ENCODE measurements around the gene DYNC2I2. TPM values are rescaled to one million over a fixed set of nuclear protein-coding genes. Genes with fewer than 3 reads are reported as not detected.

The DYNC2I2 gene
- total RNA-seq, 3 donors from 2014 or later (not counting 1 experiment from before 2014, with no cell fraction given) = 5.2 to 6.3 (median 5.5) TPM

DNA sequence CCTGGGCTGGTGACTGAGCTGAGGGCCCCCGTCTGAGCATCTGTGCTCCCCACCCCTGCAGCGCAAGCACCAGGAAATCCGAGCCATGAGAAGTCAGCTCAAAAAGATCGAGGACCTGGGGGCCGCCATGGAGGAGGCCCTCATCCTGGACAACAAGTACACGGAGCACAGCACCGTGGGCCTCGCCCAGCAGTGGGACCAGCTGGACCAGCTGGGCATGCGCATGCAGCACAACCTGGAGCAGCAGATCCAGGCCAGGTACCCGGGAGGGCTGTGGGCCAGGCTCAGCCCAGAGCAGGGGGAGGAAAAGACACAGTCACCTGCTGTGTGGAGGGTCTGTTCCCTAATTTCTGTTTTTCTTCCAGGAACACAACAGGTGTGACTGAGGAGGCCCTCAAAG is 24.6 kb downstream of the DYNC2I2 start:
- no peaks in the 10 kb centered on the region for H3K4me1 Mint-ChIP-seq

DNA sequence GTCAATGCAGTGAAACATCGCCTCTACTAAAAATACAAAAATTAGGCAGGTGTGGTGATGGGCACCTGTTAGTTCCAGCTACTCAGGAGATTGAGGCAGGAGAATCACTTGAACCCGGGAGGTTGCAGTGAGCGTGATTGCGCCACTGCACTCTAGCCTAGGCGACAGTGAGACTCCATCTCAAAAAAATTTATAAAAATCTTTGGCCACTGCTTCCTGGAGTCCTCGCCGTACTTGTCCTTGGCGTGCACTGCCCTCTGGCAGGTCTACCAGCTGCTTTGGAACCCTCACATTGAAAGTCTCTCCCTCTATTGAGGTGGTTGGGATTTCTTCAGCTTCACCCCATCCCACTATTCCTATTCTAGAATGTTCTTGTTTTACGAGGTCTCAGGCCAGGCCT is 25.0 kb downstream of the DYNC2I2 start:
- Histone ChIP-seq H3K4me3 (ENCODE audit: low read length) (no peak overlapping the region), H3K36me3 (ENCODE audit: control insufficient read depth, insufficient read depth, low read length) (peaks cover 68% of the 10 kb centered on the region), H3K27ac (ENCODE audit: low read length) (no peak overlapping the region), H3K27me3 (ENCODE audit: control insufficient read depth, insufficient read depth, low read length) (no peaks in the 10 kb centered on the region), H3K9me3 (ENCODE audit: control insufficient read depth, insufficient read depth, low read length) (no peaks in the 10 kb centered on the region), H3K4me1 (ENCODE audit: control insufficient read depth, insufficient read depth, low read length) (no peaks in the 10 kb centered on the region)
- H3K4me3 Mint-ChIP-seq = no peak overlapping the region
- TF ChIP-seq, protein P1, sequence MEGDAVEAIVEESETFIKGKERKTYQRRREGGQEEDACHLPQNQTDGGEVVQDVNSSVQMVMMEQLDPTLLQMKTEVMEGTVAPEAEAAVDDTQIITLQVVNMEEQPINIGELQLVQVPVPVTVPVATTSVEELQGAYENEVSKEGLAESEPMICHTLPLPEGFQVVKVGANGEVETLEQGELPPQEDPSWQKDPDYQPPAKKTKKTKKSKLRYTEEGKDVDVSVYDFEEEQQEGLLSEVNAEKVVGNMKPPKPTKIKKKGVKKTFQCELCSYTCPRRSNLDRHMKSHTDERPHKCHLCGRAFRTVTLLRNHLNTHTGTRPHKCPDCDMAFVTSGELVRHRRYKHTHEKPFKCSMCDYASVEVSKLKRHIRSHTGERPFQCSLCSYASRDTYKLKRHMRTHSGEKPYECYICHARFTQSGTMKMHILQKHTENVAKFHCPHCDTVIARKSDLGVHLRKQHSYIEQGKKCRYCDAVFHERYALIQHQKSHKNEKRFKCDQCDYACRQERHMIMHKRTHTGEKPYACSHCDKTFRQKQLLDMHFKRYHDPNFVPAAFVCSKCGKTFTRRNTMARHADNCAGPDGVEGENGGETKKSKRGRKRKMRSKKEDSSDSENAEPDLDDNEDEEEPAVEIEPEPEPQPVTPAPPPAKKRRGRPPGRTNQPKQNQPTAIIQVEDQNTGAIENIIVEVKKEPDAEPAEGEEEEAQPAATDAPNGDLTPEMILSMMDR (IDR thresholded peaks at IDR 0.05) = no peak
- intact Hi-C loops (cut with micrococcal nuclease) = no loop called here
- H3K27ac Mint-ChIP-seq = no peak overlapping the region
- 98% methylated on average over 9 of the region's 9 CpGs for WGBS (ENCODE audit: insufficient coverage)
- no peaks in the 10 kb centered on the region for H3K4me1 Mint-ChIP-seq
- no peaks in the 10 kb centered on the region for H3K27me3 Mint-ChIP-seq (ENCODE audit: low read depth in 2 of 2)
- DNase-seq (no peak), ATAC-seq (no peak)
- no peaks in the 10 kb centered on the region for H3K9me3 Mint-ChIP-seq
- no peaks in the 10 kb centered on the region for H3K36me3 Mint-ChIP-seq

More for the DNA sequence above, 24.6 kb downstream of the DYNC2I2 start:
- DNase-seq (no peak), ATAC-seq (no peak)
- H3K36me3 ChIP-seq (ENCODE audit: control insufficient read depth, insufficient read depth, low read length) = peaks cover 64% of the 10 kb centered on the region
- H3K9me3 ChIP-seq (ENCODE audit: control insufficient read depth, insufficient read depth, low read length) = no peaks in the 10 kb centered on the region
- no peak overlapping the region for H3K4me3 ChIP-seq (ENCODE audit: low read length)
- Mint-ChIP-seq H3K27me3 (ENCODE audit: low read depth in 2 of 2) (no peaks in the 10 kb centered on the region), H3K4me3 (no peak overlapping the region), H3K9me3 (no peaks in the 10 kb centered on the region), H3K27ac (no peak overlapping the region), H3K36me3 (no peaks in the 10 kb centered on the region)
- no peaks in the 10 kb centered on the region for H3K4me1 ChIP-seq (ENCODE audit: control insufficient read depth, insufficient read depth, low read length)
- H3K27ac ChIP-seq (ENCODE audit: low read length) = no peak overlapping the region
- WGBS (ENCODE audit: insufficient coverage) = 95% methylated on average over 10 of the region's 10 CpGs
- no peaks in the 10 kb centered on the region for H3K27me3 ChIP-seq (ENCODE audit: control insufficient read depth, insufficient read depth, low read length)
- intact Hi-C loops (cut with micrococcal nuclease) = no loop called here
- TF ChIP-seq, protein P1 (IDR thresholded peaks at IDR 0.05) = no peak

DNA sequence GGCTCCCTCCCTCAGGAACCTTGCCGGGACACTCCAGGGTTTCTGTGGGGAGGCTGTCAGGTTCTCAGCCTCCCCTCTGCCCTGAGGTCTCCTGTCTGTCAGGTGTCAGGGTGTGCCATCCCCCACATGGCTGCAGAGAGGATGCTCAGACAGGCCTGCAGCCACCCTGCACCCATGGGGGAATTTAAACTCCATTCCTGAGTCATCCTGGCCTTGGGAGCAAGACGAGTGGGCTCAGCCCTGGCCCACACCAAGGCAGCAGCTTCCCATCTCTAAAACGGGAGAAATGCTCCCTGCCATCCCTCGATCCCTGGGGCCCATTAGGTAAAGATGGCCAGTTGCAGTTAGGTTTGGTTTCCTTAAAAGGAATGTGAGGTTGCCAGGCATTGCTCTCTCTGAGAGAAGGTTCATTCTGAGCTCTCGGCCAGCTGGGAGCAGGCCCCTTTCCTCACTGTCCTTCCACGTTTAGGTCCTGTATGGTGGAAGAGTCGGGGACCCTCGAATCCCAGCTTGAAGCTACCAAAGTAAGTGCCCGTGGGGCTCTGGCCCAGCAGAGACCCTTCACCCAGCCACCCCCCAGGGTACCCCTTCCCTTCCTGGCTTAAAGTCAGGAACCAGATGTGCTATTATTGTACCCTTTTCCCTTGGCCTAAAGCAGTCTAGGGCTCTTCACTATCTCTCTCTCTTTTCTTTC is 26.6 kb downstream of the DYNC2I2 start:
- no peaks in the 10 kb centered on the region for H3K36me3 Mint-ChIP-seq
- Histone ChIP-seq H3K27ac (ENCODE audit: low read length) (no peak overlapping the region), H3K4me3 (ENCODE audit: low read length) (no peak overlapping the region), H3K9me3 (ENCODE audit: control insufficient read depth, insufficient read depth, low read length) (no peaks in the 10 kb centered on the region), H3K4me1 (ENCODE audit: control insufficient read depth, insufficient read depth, low read length) (no peaks in the 10 kb centered on the region), H3K27me3 (ENCODE audit: control insufficient read depth, insufficient read depth, low read length) (no peaks in the 10 kb centered on the region), H3K36me3 (ENCODE audit: control insufficient read depth, insufficient read depth, low read length) (peaks cover 84% of the 10 kb centered on the region)
- 83% methylated on average over 9 of the region's 9 CpGs for WGBS (ENCODE audit: insufficient coverage)
- H3K4me3 Mint-ChIP-seq = no peak overlapping the region
- H3K27ac Mint-ChIP-seq = peak overlapping the region; percentile 34 to 65
- TF ChIP-seq, protein P1 (IDR thresholded peaks at IDR 0.05) = no peak
- ATAC-seq (no peak), DNase-seq (no peak)
- H3K9me3 Mint-ChIP-seq = no peaks in the 10 kb centered on the region
- no peaks in the 10 kb centered on the region for H3K4me1 Mint-ChIP-seq
- intact Hi-C loops (cut with micrococcal nuclease) = no loop called here
- no peaks in the 10 kb centered on the region for H3K27me3 Mint-ChIP-seq (ENCODE audit: low read depth in 2 of 2)

DNA sequence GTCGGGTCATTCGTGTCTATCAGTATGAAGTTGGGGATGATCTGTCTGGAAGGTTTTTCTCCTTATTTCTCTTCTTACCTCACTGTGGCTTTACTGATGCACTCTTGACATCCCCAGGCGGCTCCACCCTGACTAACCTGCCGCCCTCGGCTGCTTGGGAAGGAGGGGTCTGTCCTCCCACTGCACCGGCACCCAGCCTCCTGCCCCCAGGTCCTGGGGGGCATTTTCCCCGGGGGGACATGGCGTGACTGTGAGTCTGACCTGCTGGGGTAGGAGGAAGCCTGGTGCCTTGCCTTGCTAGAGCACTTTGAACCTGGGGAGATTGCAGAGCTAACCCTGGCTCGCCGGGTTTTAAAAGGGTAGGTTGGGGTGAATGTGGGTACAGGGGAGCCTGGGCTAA is 27.5 kb downstream of the DYNC2I2 start:
- Histone ChIP-seq H3K36me3 (ENCODE audit: control insufficient read depth, insufficient read depth, low read length) (peaks cover 93% of the 10 kb centered on the region), H3K27me3 (ENCODE audit: control insufficient read depth, insufficient read depth, low read length) (no peaks in the 10 kb centered on the region), H3K4me1 (ENCODE audit: control insufficient read depth, insufficient read depth, low read length) (no peaks in the 10 kb centered on the region), H3K4me3 (ENCODE audit: low read length) (no peak overlapping the region), H3K9me3 (ENCODE audit: control insufficient read depth, insufficient read depth, low read length) (no peaks in the 10 kb centered on the region), H3K27ac (ENCODE audit: low read length) (no peak overlapping the region)
- TF ChIP-seq, protein P1 (IDR thresholded peaks at IDR 0.05) = no peak
- no peaks in the 10 kb centered on the region for H3K27me3 Mint-ChIP-seq (ENCODE audit: low read depth in 2 of 2)
- ATAC-seq (no peak), DNase-seq (no peak)
- no peak overlapping the region for H3K4me3 Mint-ChIP-seq
- WGBS (ENCODE audit: insufficient coverage) = 96% methylated on average over 8 of the region's 10 CpGs
- no peaks in the 10 kb centered on the region for H3K9me3 Mint-ChIP-seq
- no peaks in the 10 kb centered on the region for H3K36me3 Mint-ChIP-seq
- no peaks in the 10 kb centered on the region for H3K4me1 Mint-ChIP-seq
- H3K27ac Mint-ChIP-seq = no peak overlapping the region
- intact Hi-C loops (cut with micrococcal nuclease) = no loop called here
